AG09309 (cell line): ENCODE measurements around the gene GPR160.

Experiments
- DNase-seq: peaks from one replicate; pipeline ENCODE4 v3.0.0-alpha.2; 2010; ENCODE audit warnings: low read depth
- H3K4me3 ChIP-seq: 2 replicates; pipeline ENCODE4 v1.5.1; 2011; ENCODE audit warnings: mild to moderate bottlenecking, low read depth, low read length, moderate library complexity; ENCODE audit not compliant: control insufficient read depth
- CTCF ChIP-seq: IDR thresholded peaks from 2 replicates; pipeline ENCODE4 v1.5.1; 2011; ENCODE audit warnings: mild to moderate bottlenecking, low read depth, low read length, inconsistent platforms; ENCODE audit not compliant: insufficient read depth, control insufficient read depth; ENCODE audit errors: missing control alignments

Gene GPR160

GRCh38 chr3:170132335-170132734 is 94.5 kb downstream of the GPR160 start:
- H3K4me3 ChIP-seq = no peak overlapping the region
- TF ChIP-seq CTCF = no peak
- DNase-seq = no peak
